Measurements from ENCODE around the gene TSPAN18. TPM values are rescaled to one million over a fixed set of nuclear protein-coding genes. Genes with fewer than 3 reads are reported as not detected.

The TSPAN18 gene
- polyA plus RNA-seq, 1 of the 3 experiments (the other 2 are of a cell fraction) = 0.72 TPM

DNA sequence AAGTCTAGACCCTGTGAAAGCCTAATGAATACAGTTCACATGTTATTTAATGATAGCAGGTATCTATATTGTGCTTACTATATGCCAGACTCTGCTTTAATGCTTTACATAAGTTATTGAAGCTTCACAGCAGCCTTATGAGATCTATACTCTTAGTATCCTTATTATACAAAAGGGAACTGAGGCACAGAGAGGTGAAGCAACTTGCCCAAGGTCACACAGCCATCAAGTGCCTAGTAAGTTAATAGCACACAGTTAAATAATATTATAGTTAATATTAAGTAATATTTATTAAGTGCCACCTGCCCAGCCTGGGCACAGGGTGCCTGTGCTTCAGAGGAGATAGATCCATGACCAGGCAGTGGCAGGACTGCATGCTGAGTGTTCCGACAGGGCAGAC, 145.8 kb downstream of the TSPAN18 start:
- WGBS (ENCODE audit: low lambda C conversion rate) = no CpG with 5 or more reads among the region's 1 CpG
- CTCF ChIA-PET = interaction anchor here (0.6 to 1.5 kb wide), 3 partner anchors 17 to 55 kb away, joined by 3 to 6 read pairs (median 4); no protein-coding TSS in a partner anchor

DNA sequence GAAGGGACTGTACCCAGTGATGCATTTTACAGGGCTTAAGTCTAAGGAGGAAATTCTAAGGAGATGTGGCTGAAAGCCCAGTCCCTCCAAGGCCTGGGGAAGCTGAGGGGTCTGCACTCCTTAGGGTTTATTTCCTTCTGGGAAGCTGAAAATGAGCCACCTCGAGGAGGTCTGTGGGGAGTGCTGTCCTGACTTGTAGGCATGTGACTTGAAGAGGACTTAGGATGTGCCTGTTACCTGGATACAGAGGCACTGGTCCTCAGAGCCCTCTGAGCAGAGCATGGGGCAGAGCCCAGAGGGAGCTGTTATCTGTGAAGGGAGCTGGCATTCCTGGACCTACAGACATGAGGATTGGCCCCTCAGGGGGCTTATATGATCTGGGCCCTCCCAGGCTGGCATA, 146.8 kb downstream of the TSPAN18 start:
- CTCF ChIA-PET = interaction anchor here (1.0 to 1.5 kb wide), 4 partner anchors 20 to 92 kb away, joined by 3 to 6 read pairs (median 4); no protein-coding TSS in a partner anchor
- no peak overlapping the region for H3K4me2 ChIP-seq
- TF ChIP-seq, protein P1, sequence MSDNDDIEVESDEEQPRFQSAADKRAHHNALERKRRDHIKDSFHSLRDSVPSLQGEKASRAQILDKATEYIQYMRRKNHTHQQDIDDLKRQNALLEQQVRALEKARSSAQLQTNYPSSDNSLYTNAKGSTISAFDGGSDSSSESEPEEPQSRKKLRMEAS (IDR thresholded peaks at IDR 0.05; ENCODE audit: low read depth) = no peak
- TF ChIP-seq SMC3 (IDR thresholded peaks at IDR 0.05; ENCODE audit: low read depth, low read length) = no peak
- TF ChIP-seq NFIC (IDR thresholded peaks at IDR 0.05; ENCODE audit: borderline replicate concordance) = no peak
- TF ChIP-seq, protein P2, sequence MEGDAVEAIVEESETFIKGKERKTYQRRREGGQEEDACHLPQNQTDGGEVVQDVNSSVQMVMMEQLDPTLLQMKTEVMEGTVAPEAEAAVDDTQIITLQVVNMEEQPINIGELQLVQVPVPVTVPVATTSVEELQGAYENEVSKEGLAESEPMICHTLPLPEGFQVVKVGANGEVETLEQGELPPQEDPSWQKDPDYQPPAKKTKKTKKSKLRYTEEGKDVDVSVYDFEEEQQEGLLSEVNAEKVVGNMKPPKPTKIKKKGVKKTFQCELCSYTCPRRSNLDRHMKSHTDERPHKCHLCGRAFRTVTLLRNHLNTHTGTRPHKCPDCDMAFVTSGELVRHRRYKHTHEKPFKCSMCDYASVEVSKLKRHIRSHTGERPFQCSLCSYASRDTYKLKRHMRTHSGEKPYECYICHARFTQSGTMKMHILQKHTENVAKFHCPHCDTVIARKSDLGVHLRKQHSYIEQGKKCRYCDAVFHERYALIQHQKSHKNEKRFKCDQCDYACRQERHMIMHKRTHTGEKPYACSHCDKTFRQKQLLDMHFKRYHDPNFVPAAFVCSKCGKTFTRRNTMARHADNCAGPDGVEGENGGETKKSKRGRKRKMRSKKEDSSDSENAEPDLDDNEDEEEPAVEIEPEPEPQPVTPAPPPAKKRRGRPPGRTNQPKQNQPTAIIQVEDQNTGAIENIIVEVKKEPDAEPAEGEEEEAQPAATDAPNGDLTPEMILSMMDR (IDR thresholded peaks at IDR 0.05) = no peak
- TF ChIP-seq TEAD4 (IDR thresholded peaks at IDR 0.05; ENCODE audit: borderline replicate concordance, insufficient read depth) = no peak
- TF ChIP-seq, protein P3, sequence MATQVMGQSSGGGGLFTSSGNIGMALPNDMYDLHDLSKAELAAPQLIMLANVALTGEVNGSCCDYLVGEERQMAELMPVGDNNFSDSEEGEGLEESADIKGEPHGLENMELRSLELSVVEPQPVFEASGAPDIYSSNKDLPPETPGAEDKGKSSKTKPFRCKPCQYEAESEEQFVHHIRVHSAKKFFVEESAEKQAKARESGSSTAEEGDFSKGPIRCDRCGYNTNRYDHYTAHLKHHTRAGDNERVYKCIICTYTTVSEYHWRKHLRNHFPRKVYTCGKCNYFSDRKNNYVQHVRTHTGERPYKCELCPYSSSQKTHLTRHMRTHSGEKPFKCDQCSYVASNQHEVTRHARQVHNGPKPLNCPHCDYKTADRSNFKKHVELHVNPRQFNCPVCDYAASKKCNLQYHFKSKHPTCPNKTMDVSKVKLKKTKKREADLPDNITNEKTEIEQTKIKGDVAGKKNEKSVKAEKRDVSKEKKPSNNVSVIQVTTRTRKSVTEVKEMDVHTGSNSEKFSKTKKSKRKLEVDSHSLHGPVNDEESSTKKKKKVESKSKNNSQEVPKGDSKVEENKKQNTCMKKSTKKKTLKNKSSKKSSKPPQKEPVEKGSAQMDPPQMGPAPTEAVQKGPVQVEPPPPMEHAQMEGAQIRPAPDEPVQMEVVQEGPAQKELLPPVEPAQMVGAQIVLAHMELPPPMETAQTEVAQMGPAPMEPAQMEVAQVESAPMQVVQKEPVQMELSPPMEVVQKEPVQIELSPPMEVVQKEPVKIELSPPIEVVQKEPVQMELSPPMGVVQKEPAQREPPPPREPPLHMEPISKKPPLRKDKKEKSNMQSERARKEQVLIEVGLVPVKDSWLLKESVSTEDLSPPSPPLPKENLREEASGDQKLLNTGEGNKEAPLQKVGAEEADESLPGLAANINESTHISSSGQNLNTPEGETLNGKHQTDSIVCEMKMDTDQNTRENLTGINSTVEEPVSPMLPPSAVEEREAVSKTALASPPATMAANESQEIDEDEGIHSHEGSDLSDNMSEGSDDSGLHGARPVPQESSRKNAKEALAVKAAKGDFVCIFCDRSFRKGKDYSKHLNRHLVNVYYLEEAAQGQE (IDR thresholded peaks at IDR 0.05; ENCODE audit: low read depth, low read length) = no peak
- TF ChIP-seq FOSL2 (IDR thresholded peaks at IDR 0.05; ENCODE audit: borderline replicate concordance, low read depth) = no peak
- TF ChIP-seq TAF1 (IDR thresholded peaks at IDR 0.05; ENCODE audit: borderline replicate concordance, low read depth, low read length) = no peak
- TF ChIP-seq, protein P4, sequence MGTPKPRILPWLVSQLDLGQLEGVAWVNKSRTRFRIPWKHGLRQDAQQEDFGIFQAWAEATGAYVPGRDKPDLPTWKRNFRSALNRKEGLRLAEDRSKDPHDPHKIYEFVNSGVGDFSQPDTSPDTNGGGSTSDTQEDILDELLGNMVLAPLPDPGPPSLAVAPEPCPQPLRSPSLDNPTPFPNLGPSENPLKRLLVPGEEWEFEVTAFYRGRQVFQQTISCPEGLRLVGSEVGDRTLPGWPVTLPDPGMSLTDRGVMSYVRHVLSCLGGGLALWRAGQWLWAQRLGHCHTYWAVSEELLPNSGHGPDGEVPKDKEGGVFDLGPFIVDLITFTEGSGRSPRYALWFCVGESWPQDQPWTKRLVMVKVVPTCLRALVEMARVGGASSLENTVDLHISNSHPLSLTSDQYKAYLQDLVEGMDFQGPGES (IDR thresholded peaks at IDR 0.05; ENCODE audit: low read depth, low read length) = no peak
- TF ChIP-seq MEF2A (IDR thresholded peaks at IDR 0.05; ENCODE audit: borderline replicate concordance, low read depth) = no peak
- TF ChIP-seq FOXM1 (IDR thresholded peaks at IDR 0.05; ENCODE audit: low read depth) = no peak
- TF ChIP-seq NRF1 (IDR thresholded peaks at IDR 0.05; ENCODE audit: low read depth, low read length) = no peak
- TF ChIP-seq, protein P5, sequence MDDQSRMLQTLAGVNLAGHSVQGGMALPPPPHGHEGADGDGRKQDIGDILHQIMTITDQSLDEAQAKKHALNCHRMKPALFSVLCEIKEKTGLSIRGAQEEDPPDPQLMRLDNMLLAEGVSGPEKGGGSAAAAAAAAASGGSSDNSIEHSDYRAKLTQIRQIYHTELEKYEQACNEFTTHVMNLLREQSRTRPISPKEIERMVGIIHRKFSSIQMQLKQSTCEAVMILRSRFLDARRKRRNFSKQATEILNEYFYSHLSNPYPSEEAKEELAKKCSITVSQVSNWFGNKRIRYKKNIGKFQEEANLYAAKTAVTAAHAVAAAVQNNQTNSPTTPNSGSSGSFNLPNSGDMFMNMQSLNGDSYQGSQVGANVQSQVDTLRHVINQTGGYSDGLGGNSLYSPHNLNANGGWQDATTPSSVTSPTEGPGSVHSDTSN (IDR thresholded peaks at IDR 0.05) = no peak
- TF ChIP-seq MXI1 (IDR thresholded peaks at IDR 0.05; ENCODE audit: low read depth, low read length) = no peak
- no peak for TF ChIP-seq EP300 (IDR thresholded peaks at IDR 0.05; ENCODE audit: borderline replicate concordance in 1 of 2, low read depth in 1 of 2, low read length in 1 of 2)
- TF ChIP-seq CHD2 (IDR thresholded peaks at IDR 0.05; ENCODE audit: low read length, partially characterized antibody) = no peak
- TF ChIP-seq ELF1 (IDR thresholded peaks at IDR 0.05) = no peak

More for the DNA sequence above, 145.8 kb downstream of the TSPAN18 start:
- POLR2A ChIA-PET = no interaction called here
- no peaks in the 10 kb centered on the region for H3K79me2 ChIP-seq (ENCODE audit: insufficient read depth)
- no peak for TF ChIP-seq NFIC (IDR thresholded peaks at IDR 0.05; ENCODE audit: borderline replicate concordance)
- TF ChIP-seq RAD21 (IDR thresholded peaks at IDR 0.05; ENCODE audit: low read length) = no peak
- no peak for TF ChIP-seq RFX5 (IDR thresholded peaks at IDR 0.05; ENCODE audit: low read length)
- no peak overlapping the region for H3K4me3 ChIP-seq (ENCODE audit: low read depth in 2 of 2, low read length in 1 of 2)
- no peaks in the 10 kb centered on the region for H3F3A ChIP-seq (replicated peaks; ENCODE audit: insufficient read depth)
- H3K4me1 ChIP-seq (ENCODE audit: control insufficient read depth in 1 of 2, insufficient read depth in 2 of 2, low read depth in 1 of 2, low read length in 1 of 2) = peaks cover 0 to 55% of the 10 kb centered on the region in 2 experiments; a peak in 2 of 4 replicates
- no peaks in the 10 kb centered on the region for H3K36me3 ChIP-seq (replicated peaks in 1 of 2; ENCODE audit: control insufficient read depth in 1 of 2, insufficient read depth in 2 of 2, low read length in 1 of 2)
- no peak for DNase-seq
- H3K27ac ChIP-seq (ENCODE audit: low read depth in 2 of 2, low read length in 1 of 2) = no peak overlapping the region; a peak in 1 of 4 replicates
- no peak overlapping the region for H2AFZ ChIP-seq (ENCODE audit: low read depth)
- H3K4me2 ChIP-seq = no peak overlapping the region
- H3K9me3 ChIP-seq = no peaks in the 10 kb centered on the region
- H4K20me1 ChIP-seq (ENCODE audit: insufficient read depth) = no peaks in the 10 kb centered on the region
- H3K9me2 ChIP-seq = no peaks in the 10 kb centered on the region
- no peaks in the 10 kb centered on the region for H3K27me3 ChIP-seq (ENCODE audit: insufficient read depth)
- no peak overlapping the region for H3K9ac ChIP-seq

More for the DNA sequence above, 146.8 kb downstream of the TSPAN18 start:
- Histone ChIP-seq H2AFZ (ENCODE audit: low read depth) (no peak overlapping the region), H3K4me1 (ENCODE audit: control insufficient read depth in 1 of 2, insufficient read depth in 2 of 2, low read depth in 1 of 2, low read length in 1 of 2) (peaks cover 0 to 51% of the 10 kb centered on the region in 2 experiments; a peak in 3 of 4 replicates), H3K9me3 (no peaks in the 10 kb centered on the region), H3K79me2 (ENCODE audit: insufficient read depth) (no peaks in the 10 kb centered on the region), H3K9ac (no peak overlapping the region), H4K20me1 (ENCODE audit: insufficient read depth) (no peaks in the 10 kb centered on the region), H3K27ac (ENCODE audit: low read depth in 2 of 2, low read length in 1 of 2) (no peak overlapping the region; a peak in 1 of 4 replicates), H3K36me3 (replicated peaks in 1 of 2; ENCODE audit: control insufficient read depth in 1 of 2, insufficient read depth in 2 of 2, low read length in 1 of 2) (no peaks in the 10 kb centered on the region), H3F3A (replicated peaks; ENCODE audit: insufficient read depth) (no peaks in the 10 kb centered on the region), H3K27me3 (ENCODE audit: insufficient read depth) (no peaks in the 10 kb centered on the region), H3K9me2 (no peaks in the 10 kb centered on the region), H3K4me3 (ENCODE audit: low read depth in 2 of 2, low read length in 1 of 2) (no peak overlapping the region)
- WGBS (ENCODE audit: low lambda C conversion rate) = 14% methylated on average over 1 of the region's 1 CpG
- POLR2A ChIA-PET = interaction anchor here (0.8 kb wide), 1 partner anchor 28 kb away, joined by 3 read pairs; no protein-coding TSS in a partner anchor
- DNase-seq = no peak
